ENCODE measurements around the gene SDC4.

DNA sequence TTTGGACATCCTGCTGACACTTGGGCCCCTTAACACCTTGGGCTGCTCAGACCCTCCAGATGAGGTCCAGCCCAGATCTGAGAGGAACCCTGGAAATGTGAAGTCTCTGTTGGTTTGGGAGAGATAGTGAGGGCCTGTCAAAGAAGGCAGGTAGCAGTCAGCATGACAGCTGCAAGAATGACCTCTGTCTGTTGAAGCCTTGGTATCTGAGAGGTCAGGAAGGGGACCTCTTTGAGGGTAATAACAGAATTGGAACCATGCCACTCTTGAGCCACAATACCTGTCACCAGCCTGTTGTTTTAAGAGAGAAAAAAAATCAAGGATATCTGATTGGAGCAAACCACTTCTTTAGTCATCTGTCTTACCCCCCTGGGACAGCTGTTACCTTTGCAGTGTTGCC is 18.9 kb upstream of the SDC4 start:
- TF ChIP-seq POLR2A (IDR thresholded peaks at IDR 0.05; ENCODE audit: low read length), result no peak
- TF ChIP-seq GATA1 (IDR thresholded peaks at IDR 0.05; ENCODE audit: low read depth, low read length), result no peak

Data from erythroblast (primary cell).